ENCODE results near the gene HERC4.

DNA sequence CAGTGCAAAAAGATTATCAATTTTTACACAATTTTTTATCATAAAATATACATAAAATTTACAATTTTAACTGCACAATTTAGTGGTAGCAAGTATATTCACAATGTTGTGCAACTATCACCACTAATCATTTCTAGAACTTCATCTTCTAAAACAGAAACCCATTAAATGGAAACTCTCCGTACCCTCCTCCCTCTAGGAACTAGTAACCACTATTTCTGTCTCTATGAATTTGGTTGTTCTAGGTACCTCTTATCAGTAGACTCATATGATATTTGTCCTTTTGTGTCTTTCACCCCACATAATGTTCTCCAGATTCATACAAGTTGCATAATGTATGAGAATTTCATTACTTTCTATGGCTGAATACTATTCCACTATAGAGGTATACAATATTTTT lies 73.5 kb downstream of the HERC4 start:
- TF ChIP-seq, protein P1, sequence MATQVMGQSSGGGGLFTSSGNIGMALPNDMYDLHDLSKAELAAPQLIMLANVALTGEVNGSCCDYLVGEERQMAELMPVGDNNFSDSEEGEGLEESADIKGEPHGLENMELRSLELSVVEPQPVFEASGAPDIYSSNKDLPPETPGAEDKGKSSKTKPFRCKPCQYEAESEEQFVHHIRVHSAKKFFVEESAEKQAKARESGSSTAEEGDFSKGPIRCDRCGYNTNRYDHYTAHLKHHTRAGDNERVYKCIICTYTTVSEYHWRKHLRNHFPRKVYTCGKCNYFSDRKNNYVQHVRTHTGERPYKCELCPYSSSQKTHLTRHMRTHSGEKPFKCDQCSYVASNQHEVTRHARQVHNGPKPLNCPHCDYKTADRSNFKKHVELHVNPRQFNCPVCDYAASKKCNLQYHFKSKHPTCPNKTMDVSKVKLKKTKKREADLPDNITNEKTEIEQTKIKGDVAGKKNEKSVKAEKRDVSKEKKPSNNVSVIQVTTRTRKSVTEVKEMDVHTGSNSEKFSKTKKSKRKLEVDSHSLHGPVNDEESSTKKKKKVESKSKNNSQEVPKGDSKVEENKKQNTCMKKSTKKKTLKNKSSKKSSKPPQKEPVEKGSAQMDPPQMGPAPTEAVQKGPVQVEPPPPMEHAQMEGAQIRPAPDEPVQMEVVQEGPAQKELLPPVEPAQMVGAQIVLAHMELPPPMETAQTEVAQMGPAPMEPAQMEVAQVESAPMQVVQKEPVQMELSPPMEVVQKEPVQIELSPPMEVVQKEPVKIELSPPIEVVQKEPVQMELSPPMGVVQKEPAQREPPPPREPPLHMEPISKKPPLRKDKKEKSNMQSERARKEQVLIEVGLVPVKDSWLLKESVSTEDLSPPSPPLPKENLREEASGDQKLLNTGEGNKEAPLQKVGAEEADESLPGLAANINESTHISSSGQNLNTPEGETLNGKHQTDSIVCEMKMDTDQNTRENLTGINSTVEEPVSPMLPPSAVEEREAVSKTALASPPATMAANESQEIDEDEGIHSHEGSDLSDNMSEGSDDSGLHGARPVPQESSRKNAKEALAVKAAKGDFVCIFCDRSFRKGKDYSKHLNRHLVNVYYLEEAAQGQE (IDR thresholded peaks at IDR 0.05): no peak
- TF ChIP-seq, protein P2, sequence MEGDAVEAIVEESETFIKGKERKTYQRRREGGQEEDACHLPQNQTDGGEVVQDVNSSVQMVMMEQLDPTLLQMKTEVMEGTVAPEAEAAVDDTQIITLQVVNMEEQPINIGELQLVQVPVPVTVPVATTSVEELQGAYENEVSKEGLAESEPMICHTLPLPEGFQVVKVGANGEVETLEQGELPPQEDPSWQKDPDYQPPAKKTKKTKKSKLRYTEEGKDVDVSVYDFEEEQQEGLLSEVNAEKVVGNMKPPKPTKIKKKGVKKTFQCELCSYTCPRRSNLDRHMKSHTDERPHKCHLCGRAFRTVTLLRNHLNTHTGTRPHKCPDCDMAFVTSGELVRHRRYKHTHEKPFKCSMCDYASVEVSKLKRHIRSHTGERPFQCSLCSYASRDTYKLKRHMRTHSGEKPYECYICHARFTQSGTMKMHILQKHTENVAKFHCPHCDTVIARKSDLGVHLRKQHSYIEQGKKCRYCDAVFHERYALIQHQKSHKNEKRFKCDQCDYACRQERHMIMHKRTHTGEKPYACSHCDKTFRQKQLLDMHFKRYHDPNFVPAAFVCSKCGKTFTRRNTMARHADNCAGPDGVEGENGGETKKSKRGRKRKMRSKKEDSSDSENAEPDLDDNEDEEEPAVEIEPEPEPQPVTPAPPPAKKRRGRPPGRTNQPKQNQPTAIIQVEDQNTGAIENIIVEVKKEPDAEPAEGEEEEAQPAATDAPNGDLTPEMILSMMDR (IDR thresholded peaks at IDR 0.05; ENCODE audit: low read depth, low read length, missing input control): no peak
- no peak for TF ChIP-seq RXRA (IDR thresholded peaks at IDR 0.05)
- no peak for TF ChIP-seq EGR1 (IDR thresholded peaks at IDR 0.05; ENCODE audit: low read depth in 2 of 2)
- no peak for TF ChIP-seq TAF1 (conservative IDR thresholded peaks at IDR 0.05)
- no peak for TF ChIP-seq GABPA (IDR thresholded peaks at IDR 0.05 in 1 of 2, conservative IDR thresholded peaks at IDR 0.05 in 1 of 2)
- TF ChIP-seq, protein P3, sequence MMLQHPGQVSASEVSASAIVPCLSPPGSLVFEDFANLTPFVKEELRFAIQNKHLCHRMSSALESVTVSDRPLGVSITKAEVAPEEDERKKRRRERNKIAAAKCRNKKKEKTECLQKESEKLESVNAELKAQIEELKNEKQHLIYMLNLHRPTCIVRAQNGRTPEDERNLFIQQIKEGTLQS (IDR thresholded peaks at IDR 0.05): no peak
- TF ChIP-seq, protein P4, sequence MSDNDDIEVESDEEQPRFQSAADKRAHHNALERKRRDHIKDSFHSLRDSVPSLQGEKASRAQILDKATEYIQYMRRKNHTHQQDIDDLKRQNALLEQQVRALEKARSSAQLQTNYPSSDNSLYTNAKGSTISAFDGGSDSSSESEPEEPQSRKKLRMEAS (IDR thresholded peaks at IDR 0.05): no peak
- TF ChIP-seq YY1 (IDR thresholded peaks at IDR 0.05): no peak
- no peak for TF ChIP-seq SP1 (IDR thresholded peaks at IDR 0.05)
